WTC11 (cell line): ENCODE measurements around the gene CDK5. TPM values are rescaled to one million over a fixed set of nuclear protein-coding genes. Genes with fewer than 3 reads are reported as not detected.
A peak's percentile ranks its signal among the peaks of the same experiment; 100 is the strongest.

Source experiments
- ATAC-seq: fragments of 200-7000 bp; cut with Tn5 transposase; 2 replicates; pipeline ENCODE4 v1.10.0; 2021; ENCODE audit warnings: mild to moderate bottlenecking, moderate library complexity
- Bru-seq: library from RNA; stranded (reverse); fragments of 400-500 nt; gene quantifications from one replicate; lab custom pipeline; 2021; lab: Mats Ljungman, UMichigan
- CTCF ChIA-PET: fragments of 300-600 bp; sonication (Branson Sonifier 250); formaldehyde crosslinking; loops from one replicate; lab custom pipeline; 2021; ENCODE audit warnings: antibody characterized with exemption; lab: Charles Lee
- POLR2A ChIA-PET: fragments of 350-600 bp; sonication (Branson Sonifier 250); formaldehyde crosslinking; loops from one replicate; lab custom pipeline; 2021; ENCODE audit warnings: antibody characterized with exemption; lab: Charles Lee
- DNase-seq: peaks from one replicate; pipeline ENCODE4 v3.0.0; 2021; ENCODE audit warnings: low spot score
- H3K27ac Mint-ChIP-seq: 2 replicates; pipeline ENCODE4 v1.8.0; 2021; ENCODE audit warnings: mixed read lengths
- H3K27me3 Mint-ChIP-seq: 2 replicates; pipeline ENCODE4 v1.8.0; 2021; ENCODE audit warnings: low read depth, mild to moderate bottlenecking, moderate library complexity, mixed read lengths
- H3K36me3 Mint-ChIP-seq: 2 replicates; pipeline ENCODE4 v1.8.0; 2021; ENCODE audit warnings: mixed read lengths
- H3K4me1 Mint-ChIP-seq: 2 replicates; pipeline ENCODE4 v1.8.0; 2022; ENCODE audit warnings: mixed read lengths
- H3K4me3 Mint-ChIP-seq: 2 replicates; pipeline ENCODE4 v1.8.0; 2021; ENCODE audit warnings: mild to moderate bottlenecking, moderate library complexity, mixed read lengths
- H3K9me3 Mint-ChIP-seq: 2 replicates; pipeline ENCODE4 v1.8.0; 2021; ENCODE audit warnings: mixed read lengths
- CREB1 ChIP-seq: sonication (generic); formaldehyde crosslinking; IDR thresholded peaks from 2 replicates; pipeline ENCODE4 v1.8.0; 2023; ENCODE audit warnings: mild to moderate bottlenecking, missing genetic modification reagents
- FOXP1 ChIP-seq: sonication (generic); formaldehyde crosslinking; IDR thresholded peaks from 2 replicates; pipeline ENCODE4 v1.8.0; 2022; ENCODE audit warnings: missing genetic modification reagents, mild to moderate bottlenecking, moderate library complexity, borderline replicate concordance
- IRF2 ChIP-seq: sonication (generic); formaldehyde crosslinking; IDR thresholded peaks from 2 replicates; pipeline ENCODE4 v1.8.0; 2022; ENCODE audit warnings: low read depth, missing genetic modification reagents, borderline replicate concordance
- JAZF1 ChIP-seq: fragments of 250-450 bp; sonication (Bioruptor Pico); IDR thresholded peaks from 2 replicates; pipeline ENCODE4 v1.9.0; 2021; ENCODE audit warnings: moderate library complexity, mild to moderate bottlenecking, inconsistent platforms
- JUN ChIP-seq: sonication (generic); formaldehyde crosslinking; IDR thresholded peaks from 2 replicates; pipeline ENCODE4 v1.8.0; 2023; ENCODE audit warnings: mild to moderate bottlenecking, missing genetic modification reagents
- MAX ChIP-seq: sonication (generic); formaldehyde crosslinking; IDR thresholded peaks from 2 replicates; pipeline ENCODE4 v1.8.0; 2022; ENCODE audit warnings: mild to moderate bottlenecking, missing genetic modification reagents
- NFYB ChIP-seq: sonication (generic); formaldehyde crosslinking; conservative IDR thresholded peaks from 2 replicates; pipeline ENCODE4 v1.8.0; 2022; ENCODE audit warnings: low read depth, missing genetic modification reagents
- NR3C1 ChIP-seq: sonication (generic); formaldehyde crosslinking; conservative IDR thresholded peaks from 2 replicates; pipeline ENCODE4 v1.8.1; 2023; ENCODE audit warnings: low read depth, mild to moderate bottlenecking, missing genetic modification reagents
- OVOL2 ChIP-seq: fragments of 250-450 bp; sonication (Bioruptor Pico); IDR thresholded peaks from 2 replicates; pipeline ENCODE4 v1.9.0; 2021; ENCODE audit warnings: mild to moderate bottlenecking, borderline replicate concordance
- PRDM15 ChIP-seq: sonication (generic); formaldehyde crosslinking; IDR thresholded peaks from 2 replicates; pipeline ENCODE4 v1.8.0; 2022; ENCODE audit warnings: missing genetic modification reagents
- TEAD4 ChIP-seq: sonication (generic); formaldehyde crosslinking; IDR thresholded peaks from 2 replicates; pipeline ENCODE4 v1.8.0; 2022; ENCODE audit warnings: mild to moderate bottlenecking, missing genetic modification reagents
- ZNF317 ChIP-seq: sonication (generic); formaldehyde crosslinking; IDR thresholded peaks from 2 replicates; pipeline ENCODE4 v1.8.1; 2023; ENCODE audit warnings: low read depth, mild to moderate bottlenecking, moderate library complexity, missing genetic modification reagents, borderline replicate concordance
- ZNF423 ChIP-seq: fragments of 250-450 bp; sonication (Bioruptor Pico); IDR thresholded peaks from 2 replicates; pipeline ENCODE4 v2.1.2; 2022; ENCODE audit warnings: mild to moderate bottlenecking, moderate library complexity
- ZNF425 ChIP-seq: fragments of 250-450 bp; sonication (Bioruptor Pico); conservative IDR thresholded peaks from 2 replicates; pipeline ENCODE4 v1.9.0; 2021; ENCODE audit warnings: mild to moderate bottlenecking
- long read RNA-seq, 3 experiments: library from RNA in 1 of 3; library from capped mRNA in 1 of 3; library from polyadenylated mRNA in 1 of 3; unstranded in 2 of 3; stranded (forward) in 1 of 3; transcript quantifications; one replicate each; pipeline ENCODE4 v2.0.0, GENCODE V29; 2021
- total RNA-seq: library from RNA; stranded (reverse); gene quantifications from 3 replicates; pipeline ENCODE4 v1.2.3, GENCODE V29; 2021
- TF ChIP-seq, protein P1 (sequence below): sonication (generic); formaldehyde crosslinking; IDR thresholded peaks from 2 replicates; pipeline ENCODE4 v1.8.1; 2022; ENCODE audit warnings: missing genetic modification reagents, borderline replicate concordance
- TF ChIP-seq, protein P2 (sequence below): fragments of 200-600 bp; IDR thresholded peaks from 2 replicates; pipeline ENCODE4 v1.8.0; 2022; ENCODE audit warnings: antibody characterized with exemption
- TF ChIP-seq, protein P3 (sequence below): sonication (generic); formaldehyde crosslinking; IDR thresholded peaks from 2 replicates; pipeline ENCODE4 v1.8.0; 2022; ENCODE audit warnings: mild to moderate bottlenecking, missing genetic modification reagents

Gene CDK5
- total RNA-seq, result 23.6 to 27.8 TPM (median 24.5 TPM) in 3 replicates
- Bru-seq, nascent RNA, result percentile 51 among the genes with signal in this experiment
- long read RNA-seq, experiment 1, transcript CDK5-204 (12 exons, 1,758 nt), result major isoform, 22 of 27 reads
- long read RNA-seq, experiment 1, partial matches to known transcripts, result 4 of 27 reads
- long read RNA-seq, experiment 1, other reads (novel, unspliced or antisense), result 1 of 27 reads
- long read RNA-seq, experiment 2, transcript CDK5-204 (12 exons, 1,758 nt), result major isoform, 31 of 40 reads
- long read RNA-seq, experiment 2, partial matches to known transcripts, result 3 of 40 reads
- long read RNA-seq, experiment 2, other reads (novel, unspliced or antisense), result 5 of 40 reads
- long read RNA-seq, experiment 3, transcript CDK5-204 (12 exons, 1,758 nt), result major isoform, 98 of 113 reads
- long read RNA-seq, experiment 3, transcript CDK5-201 (11 exons, 783 nt), result minor isoform, 11 of 113 reads
- long read RNA-seq, experiment 3, partial matches to known transcripts, result 0 of 113 reads
- long read RNA-seq, experiment 3, other reads (novel, unspliced or antisense), result 4 of 113 reads

GRCh38 chr7:151057506-151057988 lies at the start of gene CDK5:
TSS of gene CDK5 (minus strand) at chr7:151057897. CDS start at chr7:151057848, 49 bp downstream.
- Mint-ChIP-seq H3K4me1 (peaks cover 40% of the 10 kb centered on the region), H3K27me3 (peaks cover 10% of the 10 kb centered on the region), H3K36me3 (no peaks in the 10 kb centered on the region; the same call in 1 of the 2 replicates), H3K27ac (peak within 1 kb of the TSS; percentile 93), H3K4me3 (peak within 1 kb of the TSS; percentile 98), H3K9me3 (no peaks in the 10 kb centered on the region)
- CTCF ChIA-PET, result interaction anchor here (0.9 to 2.7 kb wide), 10 partner anchors 10 to 65 kb away, joined by 3 to 22 read pairs (median 7); partner anchors contain the start of gene ABCB8
- no peak for DNase-seq
- TF ChIP-seq FOXP1 (no peak), NR3C1 (CRISPR knock-in tag) (no peak), OVOL2 (CRISPR knock-in tag) (no peak), ZNF425 (CRISPR knock-in tag) (no peak), TEAD4 (CRISPR knock-in tag) (no peak), JAZF1 (CRISPR knock-in tag) (no peak), JUN (CRISPR knock-in tag) (no peak), NFYB (CRISPR knock-in tag) (no peak), CREB1 (no peak), ZNF317 (CRISPR knock-in tag) (no peak), MAX (CRISPR knock-in tag) (no peak), PRDM15 (CRISPR knock-in tag) (no peak), IRF2 (CRISPR knock-in tag) (no peak), ZNF423 (no peak)
- TF ChIP-seq, protein P1, sequence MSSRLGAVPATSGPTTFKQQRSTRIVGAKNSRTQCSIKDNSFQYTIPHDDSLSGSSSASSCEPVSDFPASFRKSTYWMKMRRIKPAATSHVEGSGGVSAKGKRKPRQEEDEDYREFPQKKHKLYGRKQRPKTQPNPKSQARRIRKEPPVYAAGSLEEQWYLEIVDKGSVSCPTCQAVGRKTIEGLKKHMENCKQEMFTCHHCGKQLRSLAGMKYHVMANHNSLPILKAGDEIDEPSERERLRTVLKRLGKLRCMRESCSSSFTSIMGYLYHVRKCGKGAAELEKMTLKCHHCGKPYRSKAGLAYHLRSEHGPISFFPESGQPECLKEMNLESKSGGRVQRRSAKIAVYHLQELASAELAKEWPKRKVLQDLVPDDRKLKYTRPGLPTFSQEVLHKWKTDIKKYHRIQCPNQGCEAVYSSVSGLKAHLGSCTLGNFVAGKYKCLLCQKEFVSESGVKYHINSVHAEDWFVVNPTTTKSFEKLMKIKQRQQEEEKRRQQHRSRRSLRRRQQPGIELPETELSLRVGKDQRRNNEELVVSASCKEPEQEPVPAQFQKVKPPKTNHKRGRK, result no peak
- TF ChIP-seq, protein P2, sequence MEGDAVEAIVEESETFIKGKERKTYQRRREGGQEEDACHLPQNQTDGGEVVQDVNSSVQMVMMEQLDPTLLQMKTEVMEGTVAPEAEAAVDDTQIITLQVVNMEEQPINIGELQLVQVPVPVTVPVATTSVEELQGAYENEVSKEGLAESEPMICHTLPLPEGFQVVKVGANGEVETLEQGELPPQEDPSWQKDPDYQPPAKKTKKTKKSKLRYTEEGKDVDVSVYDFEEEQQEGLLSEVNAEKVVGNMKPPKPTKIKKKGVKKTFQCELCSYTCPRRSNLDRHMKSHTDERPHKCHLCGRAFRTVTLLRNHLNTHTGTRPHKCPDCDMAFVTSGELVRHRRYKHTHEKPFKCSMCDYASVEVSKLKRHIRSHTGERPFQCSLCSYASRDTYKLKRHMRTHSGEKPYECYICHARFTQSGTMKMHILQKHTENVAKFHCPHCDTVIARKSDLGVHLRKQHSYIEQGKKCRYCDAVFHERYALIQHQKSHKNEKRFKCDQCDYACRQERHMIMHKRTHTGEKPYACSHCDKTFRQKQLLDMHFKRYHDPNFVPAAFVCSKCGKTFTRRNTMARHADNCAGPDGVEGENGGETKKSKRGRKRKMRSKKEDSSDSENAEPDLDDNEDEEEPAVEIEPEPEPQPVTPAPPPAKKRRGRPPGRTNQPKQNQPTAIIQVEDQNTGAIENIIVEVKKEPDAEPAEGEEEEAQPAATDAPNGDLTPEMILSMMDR, result no peak
- TF ChIP-seq, protein P3, sequence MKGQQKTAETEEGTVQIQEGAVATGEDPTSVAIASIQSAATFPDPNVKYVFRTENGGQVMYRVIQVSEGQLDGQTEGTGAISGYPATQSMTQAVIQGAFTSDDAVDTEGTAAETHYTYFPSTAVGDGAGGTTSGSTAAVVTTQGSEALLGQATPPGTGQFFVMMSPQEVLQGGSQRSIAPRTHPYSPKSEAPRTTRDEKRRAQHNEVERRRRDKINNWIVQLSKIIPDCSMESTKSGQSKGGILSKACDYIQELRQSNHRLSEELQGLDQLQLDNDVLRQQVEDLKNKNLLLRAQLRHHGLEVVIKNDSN (CRISPR knock-in tag), result no peak
- POLR2A ChIA-PET, result interaction anchor here (0.6 kb wide), 1 partner anchor 1975 kb away, joined by 3 read pairs; no protein-coding TSS in a partner anchor
- peak; percentile 2 for ATAC-seq
